ENCODE results near the gene BATF2.
"Not testable (repeated sequence)": the region's sequence is repeated elsewhere in the genome, so short reads cannot be mapped to it uniquely, and the experiment has no call there.

BATF2 gene

DNA sequence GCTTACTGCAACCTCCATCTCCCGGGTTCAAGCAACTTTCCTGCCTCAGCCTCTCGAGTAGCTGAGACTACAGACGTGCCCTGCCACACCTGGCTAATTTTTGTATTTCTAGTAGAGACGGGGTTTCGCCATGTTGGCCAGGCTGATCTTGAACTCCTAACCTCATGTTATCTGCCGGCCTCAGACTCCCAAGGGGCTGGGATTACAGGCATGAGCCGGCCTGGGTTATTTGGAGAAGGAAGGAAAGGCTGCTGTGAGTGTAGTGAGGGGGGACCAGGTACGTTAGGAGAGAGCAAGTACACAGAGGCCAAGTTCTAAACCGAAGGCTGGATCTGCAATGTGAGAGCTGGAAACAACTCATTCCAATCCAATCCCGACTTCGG, 453 bp downstream of the BATF2 start:
- CTCF ChIA-PET: interaction anchor here (0.6 to 1.5 kb wide), 6 partner anchors 16 to 642 kb away, joined by 3 to 6 read pairs (median 3); partner anchors contain the start of genes SIPA1 and SNX15
- DNase-seq (ENCODE audit: extremely low spot score): no peak
- POLR2A ChIA-PET: interaction anchor here (0.9 to 1.3 kb wide), 4 partner anchors 17 to 151 kb away, joined by 3 to 7 read pairs (median 3); partner anchors contain the start of genes ARL2, CDCA5 and ZFPL1
- TF ChIP-seq SP1 (IDR thresholded peaks at IDR 0.05) (no peak), TARDBP (IDR thresholded peaks at IDR 0.05) (no peak), HDGF (IDR thresholded peaks at IDR 0.05; ENCODE audit: borderline replicate concordance) (no peak), SUZ12 (IDR thresholded peaks at IDR 0.05) (no peak), CTBP1 (IDR thresholded peaks at IDR 0.05; ENCODE audit: borderline replicate concordance) (no peak), LEF1 (IDR thresholded peaks at IDR 0.05; ENCODE audit: borderline replicate concordance) (no peak), ARNT (IDR thresholded peaks at IDR 0.05) (no peak), BHLHE40 (IDR thresholded peaks at IDR 0.05; ENCODE audit: borderline replicate concordance) (no peak), L3MBTL2 (conservative IDR thresholded peaks at IDR 0.05) (no peak), ZNF384 (IDR thresholded peaks at IDR 0.05) (no peak), NFRKB (IDR thresholded peaks at IDR 0.05) (no peak), FOXK2 (IDR thresholded peaks at IDR 0.05) (no peak), FOXM1 (IDR thresholded peaks at IDR 0.05; ENCODE audit: borderline replicate concordance) (no peak), FOXA1 (IDR thresholded peaks at IDR 0.05) (no peak), ELF4 (IDR thresholded peaks at IDR 0.05) (no peak)
- TF ChIP-seq, protein P1, sequence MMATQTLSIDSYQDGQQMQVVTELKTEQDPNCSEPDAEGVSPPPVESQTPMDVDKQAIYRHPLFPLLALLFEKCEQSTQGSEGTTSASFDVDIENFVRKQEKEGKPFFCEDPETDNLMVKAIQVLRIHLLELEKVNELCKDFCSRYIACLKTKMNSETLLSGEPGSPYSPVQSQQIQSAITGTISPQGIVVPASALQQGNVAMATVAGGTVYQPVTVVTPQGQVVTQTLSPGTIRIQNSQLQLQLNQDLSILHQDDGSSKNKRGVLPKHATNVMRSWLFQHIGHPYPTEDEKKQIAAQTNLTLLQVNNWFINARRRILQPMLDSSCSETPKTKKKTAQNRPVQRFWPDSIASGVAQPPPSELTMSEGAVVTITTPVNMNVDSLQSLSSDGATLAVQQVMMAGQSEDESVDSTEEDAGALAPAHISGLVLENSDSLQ (IDR thresholded peaks at IDR 0.05): no peak

DNA sequence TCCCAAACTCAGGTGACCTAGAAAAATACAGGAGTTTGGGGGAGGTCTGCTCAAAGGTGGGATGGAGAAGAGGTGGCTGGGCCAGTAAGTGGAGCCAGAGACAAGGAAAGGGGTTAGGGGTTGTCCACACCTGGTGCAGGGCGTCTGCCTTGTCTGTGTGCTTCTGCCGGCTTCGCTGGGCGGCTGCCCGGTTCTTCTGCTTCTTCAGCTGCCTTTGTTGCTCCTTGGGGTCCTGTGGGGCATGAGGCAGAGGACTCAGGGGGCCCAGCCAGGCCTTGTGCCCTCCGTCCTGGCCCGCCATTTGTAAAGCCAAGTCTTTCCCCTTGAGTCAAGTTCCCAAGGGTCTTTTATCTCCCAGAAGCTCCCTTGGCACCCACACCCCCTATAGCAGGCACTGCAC, 2.5 kb downstream of the BATF2 start:
- DNase-seq (ENCODE audit: extremely low spot score): no peak
- TF ChIP-seq FOXK2 (IDR thresholded peaks at IDR 0.05) (no peak), HDGF (IDR thresholded peaks at IDR 0.05; ENCODE audit: borderline replicate concordance) (no peak), ARNT (IDR thresholded peaks at IDR 0.05) (no peak), TARDBP (IDR thresholded peaks at IDR 0.05) (no peak), L3MBTL2 (conservative IDR thresholded peaks at IDR 0.05) (no peak), BHLHE40 (IDR thresholded peaks at IDR 0.05; ENCODE audit: borderline replicate concordance) (no peak), FOXA1 (IDR thresholded peaks at IDR 0.05) (no peak)
- ChIA-PET CTCF (no interaction called here), POLR2A (no interaction called here)

DNA sequence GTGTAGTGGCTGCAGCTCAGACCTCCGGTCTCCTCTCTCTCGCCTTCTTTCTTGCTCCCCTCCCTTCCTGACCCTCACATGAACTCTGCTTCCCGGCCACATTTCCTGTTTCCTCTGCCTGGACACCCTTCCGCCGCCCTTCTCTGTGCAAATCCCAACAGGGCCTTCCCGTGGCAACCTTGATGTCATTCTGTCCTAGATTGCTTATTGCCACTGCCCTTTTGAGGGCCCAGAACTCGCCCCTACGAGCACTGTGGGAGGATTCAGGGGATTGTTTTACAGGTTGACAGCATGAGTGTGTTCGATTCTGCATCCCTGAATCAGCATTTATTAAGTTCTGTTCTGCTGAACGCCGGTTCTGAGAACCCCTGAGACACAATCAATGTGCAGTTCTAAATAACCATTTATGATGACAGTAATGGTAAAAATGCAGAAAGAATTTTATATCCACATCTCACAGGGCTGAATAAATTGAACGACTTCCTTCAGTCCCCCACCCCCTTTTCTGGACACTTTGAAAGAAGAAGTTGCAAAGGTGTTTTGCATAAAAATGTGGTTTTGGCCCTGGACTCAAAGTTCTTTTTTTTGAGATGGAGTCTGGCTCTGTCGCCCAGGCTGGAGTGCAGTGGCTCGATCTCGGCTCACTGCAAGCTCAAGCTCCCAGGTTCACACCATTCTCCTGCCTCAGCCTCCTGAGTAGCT, 6.4 kb downstream of the BATF2 start:
- POLR2A ChIA-PET: no interaction called here
- no peak for TF ChIP-seq ELF4 (IDR thresholded peaks at IDR 0.05)

DNA sequence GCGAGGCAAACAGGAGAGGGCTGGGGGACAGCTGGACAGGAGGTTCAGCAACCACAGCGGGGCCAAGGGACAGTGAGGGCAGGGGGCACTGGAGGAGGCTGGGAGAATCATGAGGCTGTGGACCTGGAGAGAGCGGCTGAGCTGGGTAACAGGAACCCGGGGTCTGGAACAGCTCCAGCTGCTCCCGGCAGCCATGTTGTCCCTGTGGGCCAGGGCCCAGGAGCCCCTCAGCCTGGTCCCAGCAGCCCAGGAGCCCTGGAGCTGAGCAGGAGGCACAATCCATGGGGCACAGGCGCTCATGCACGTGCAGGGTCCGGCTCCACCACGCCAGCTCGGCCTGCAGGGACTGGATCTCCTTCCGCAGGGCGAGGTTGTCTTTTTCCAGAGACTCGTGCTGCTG, 7.4 kb downstream of the BATF2 start:
- TF ChIP-seq NFRKB (IDR thresholded peaks at IDR 0.05) (no peak), BHLHE40 (IDR thresholded peaks at IDR 0.05; ENCODE audit: borderline replicate concordance) (no peak), TARDBP (IDR thresholded peaks at IDR 0.05) (no peak), ELF4 (IDR thresholded peaks at IDR 0.05) (no peak), L3MBTL2 (conservative IDR thresholded peaks at IDR 0.05) (no peak), FOXK2 (IDR thresholded peaks at IDR 0.05) (no peak), SUZ12 (IDR thresholded peaks at IDR 0.05) (no peak), HDGF (IDR thresholded peaks at IDR 0.05; ENCODE audit: borderline replicate concordance) (no peak), ZNF384 (IDR thresholded peaks at IDR 0.05) (no peak), ARNT (IDR thresholded peaks at IDR 0.05) (no peak), CTBP1 (IDR thresholded peaks at IDR 0.05; ENCODE audit: borderline replicate concordance) (no peak), FOXA1 (IDR thresholded peaks at IDR 0.05) (no peak), FOXM1 (IDR thresholded peaks at IDR 0.05; ENCODE audit: borderline replicate concordance) (no peak), SP1 (IDR thresholded peaks at IDR 0.05) (no peak), LEF1 (IDR thresholded peaks at IDR 0.05; ENCODE audit: borderline replicate concordance) (no peak)
- TF ChIP-seq, protein P1 (IDR thresholded peaks at IDR 0.05): no peak
- POLR2A ChIA-PET: no interaction called here
- CTCF ChIA-PET: no interaction called here
- DNase-seq (ENCODE audit: extremely low spot score): no peak

More for the DNA sequence above, 6.4 kb downstream of the BATF2 start:
- CTCF ChIA-PET: no interaction called here
- DNase-seq (ENCODE audit: extremely low spot score): no peak

DNA sequence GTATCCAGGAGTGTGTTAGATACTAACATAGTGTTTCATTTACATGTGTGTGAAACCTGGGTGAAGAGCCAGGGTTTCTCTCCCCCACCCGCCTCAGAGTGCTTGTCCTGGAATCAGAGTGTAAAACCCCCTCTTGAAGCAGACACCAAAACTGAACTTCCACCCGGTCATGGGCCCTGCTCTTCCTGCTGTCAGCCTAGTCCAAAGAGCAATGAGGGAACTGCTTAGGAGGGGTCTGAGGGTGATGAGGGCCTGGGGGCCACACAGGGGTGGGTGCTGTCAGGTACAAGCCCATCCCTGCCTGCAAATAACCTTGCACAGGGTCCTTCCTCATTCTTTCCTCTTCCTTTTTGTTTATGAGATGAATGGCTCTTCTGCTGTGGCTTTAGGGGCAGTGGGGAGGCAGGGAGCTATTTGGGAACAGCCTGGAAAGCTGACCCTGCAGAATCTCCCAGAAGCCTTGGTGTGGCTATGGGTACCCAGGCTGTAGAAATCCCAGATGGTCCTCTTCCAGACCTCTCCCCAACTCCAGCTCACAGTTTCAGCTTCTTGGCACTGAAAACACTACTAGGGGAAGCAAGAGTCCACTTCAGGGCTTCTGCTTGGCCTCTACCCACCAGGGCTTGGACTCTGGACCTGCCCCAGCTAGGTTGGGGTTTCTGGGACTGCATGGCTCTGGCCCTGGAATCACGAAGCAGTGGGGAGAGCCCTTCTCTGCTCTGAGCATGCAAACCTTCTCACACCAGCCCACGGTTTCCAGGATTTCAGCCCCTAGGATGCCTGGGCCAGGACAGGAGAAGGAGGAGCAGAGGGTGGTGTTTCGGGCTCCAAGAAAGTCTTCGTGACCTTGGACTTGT, 8.5 kb downstream of the BATF2 start:
- POLR2A ChIA-PET: no interaction called here
- TF ChIP-seq TARDBP (IDR thresholded peaks at IDR 0.05): no peak
- TF ChIP-seq FOXK2 (IDR thresholded peaks at IDR 0.05): no peak
- no peak for TF ChIP-seq L3MBTL2 (conservative IDR thresholded peaks at IDR 0.05)
- TF ChIP-seq BHLHE40 (IDR thresholded peaks at IDR 0.05; ENCODE audit: borderline replicate concordance): no peak
- no peak for TF ChIP-seq SP1 (IDR thresholded peaks at IDR 0.05)
- TF ChIP-seq NFRKB (IDR thresholded peaks at IDR 0.05): no peak
- no peak for TF ChIP-seq LEF1 (IDR thresholded peaks at IDR 0.05; ENCODE audit: borderline replicate concordance)
- no peak for TF ChIP-seq ELF4 (IDR thresholded peaks at IDR 0.05)
- TF ChIP-seq ARNT (IDR thresholded peaks at IDR 0.05): no peak
- no peak for TF ChIP-seq SUZ12 (IDR thresholded peaks at IDR 0.05)
- TF ChIP-seq FOXA1 (IDR thresholded peaks at IDR 0.05): no peak
- TF ChIP-seq, protein P1 (IDR thresholded peaks at IDR 0.05): no peak
- no peak for TF ChIP-seq CTBP1 (IDR thresholded peaks at IDR 0.05; ENCODE audit: borderline replicate concordance)
- no peak for TF ChIP-seq ZNF384 (IDR thresholded peaks at IDR 0.05)
- no peak for DNase-seq (ENCODE audit: extremely low spot score)
- CTCF ChIA-PET: no interaction called here

DNA sequence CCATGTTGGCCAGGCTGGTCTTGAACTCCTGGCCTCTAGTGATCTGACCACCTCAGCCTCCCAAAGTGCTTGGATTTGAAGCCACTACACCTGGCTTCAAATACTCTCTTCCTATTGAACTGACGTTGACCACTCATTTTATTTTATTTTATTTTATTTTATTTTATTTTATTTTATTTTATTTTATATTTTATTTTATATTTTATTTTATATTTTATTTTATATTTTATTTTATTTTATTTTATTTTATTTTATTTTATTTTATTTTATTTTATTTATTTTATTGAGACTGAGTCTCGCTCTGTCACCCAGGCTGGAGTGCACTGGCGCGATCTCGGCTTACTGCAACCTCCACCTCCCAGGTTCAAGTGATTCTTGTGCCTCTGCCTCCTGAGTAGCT, 13.4 kb downstream of the BATF2 start:
- CTCF ChIA-PET; POLR2A ChIA-PET; DNase-seq (ENCODE audit: extremely low spot score): not testable (repeated sequence)

Measured in HEK293T (cell line).